ENCODE results near the gene PLEKHG4B.
"Not testable (repeated sequence)": the region's sequence is repeated elsewhere in the genome, so short reads cannot be mapped to it uniquely, and the experiment has no call there.

The PLEKHG4B gene

GRCh38 chr5:189976-190365, 98.0 kb downstream of the PLEKHG4B start:
- DNase-seq = no peak

- DNase-seq = no peak
These were observed 98.5 kb downstream of the PLEKHG4B start for GRCh38 chr5:190366-191035.

- no peak for DNase-seq
These were observed 99.3 kb downstream of the PLEKHG4B start, which contains the start of gene LRRC14B for GRCh38 chr5:191036-191948. Gene LRRC14B, plus strand, starts transcription at chr5:191495. Its CDS starts 44 bp downstream, at chr5:191539.

GRCh38 chr5:191949-192690, 100.2 kb downstream of the PLEKHG4B start:
- DNase-seq = no peak

- no peak for DNase-seq
These were observed 100.7 kb downstream of the PLEKHG4B start for GRCh38 chr5:192691-192969.

- DNase-seq = no peak
These were observed 101.2 kb downstream of the PLEKHG4B start for GRCh38 chr5:192970-193831.

GRCh38 chr5:194102-194501, 102.1 kb downstream of the PLEKHG4B start:
- no peak for DNase-seq

GRCh38 chr5:194603-195209, 102.7 kb downstream of the PLEKHG4B start:
- DNase-seq = no peak

GRCh38 chr5:195401-196160, 103.6 kb downstream of the PLEKHG4B start:
- DNase-seq = no peak

GRCh38 chr5:196350-196749, 104.4 kb downstream of the PLEKHG4B start:
- DNase-seq = no peak

- not testable (repeated sequence) for DNase-seq
These were observed 105.1 kb downstream of the PLEKHG4B start for GRCh38 chr5:197031-197430.

- DNase-seq = no peak
These were observed 106.0 kb downstream of the PLEKHG4B start for GRCh38 chr5:197892-198489.

GRCh38 chr5:198516-199196, 106.7 kb downstream of the PLEKHG4B start:
- no peak for DNase-seq

- DNase-seq = no peak
These were observed 107.4 kb downstream of the PLEKHG4B start for GRCh38 chr5:199197-199949.

GRCh38 chr5:199950-200645, 108.1 kb downstream of the PLEKHG4B start:
- DNase-seq = no peak

GRCh38 chr5:200985-201384, 109.0 kb downstream of the PLEKHG4B start:
- DNase-seq = no peak

- no peak for DNase-seq
These were observed 109.7 kb downstream of the PLEKHG4B start for GRCh38 chr5:201672-202071.

- no peak for DNase-seq
These were observed 111.4 kb downstream of the PLEKHG4B start for GRCh38 chr5:203246-203930.
